Activated T-helper 9 cell treated with anti-CD3 and anti-CD28 coated beads, Interleukin-2, amount 50 U/mL, for 16 hours (primary cell): ENCODE measurements around the gene FGR.
"Not testable (repeated sequence)": the region's sequence is repeated elsewhere in the genome, so short reads cannot be mapped to it uniquely, and the experiment has no call there.

Experiments used
- DNase-seq: peaks from one replicate; pipeline ENCODE4 v3.0.0-alpha.2; 2020; ENCODE audit warnings: low read depth

The FGR gene

DNA sequence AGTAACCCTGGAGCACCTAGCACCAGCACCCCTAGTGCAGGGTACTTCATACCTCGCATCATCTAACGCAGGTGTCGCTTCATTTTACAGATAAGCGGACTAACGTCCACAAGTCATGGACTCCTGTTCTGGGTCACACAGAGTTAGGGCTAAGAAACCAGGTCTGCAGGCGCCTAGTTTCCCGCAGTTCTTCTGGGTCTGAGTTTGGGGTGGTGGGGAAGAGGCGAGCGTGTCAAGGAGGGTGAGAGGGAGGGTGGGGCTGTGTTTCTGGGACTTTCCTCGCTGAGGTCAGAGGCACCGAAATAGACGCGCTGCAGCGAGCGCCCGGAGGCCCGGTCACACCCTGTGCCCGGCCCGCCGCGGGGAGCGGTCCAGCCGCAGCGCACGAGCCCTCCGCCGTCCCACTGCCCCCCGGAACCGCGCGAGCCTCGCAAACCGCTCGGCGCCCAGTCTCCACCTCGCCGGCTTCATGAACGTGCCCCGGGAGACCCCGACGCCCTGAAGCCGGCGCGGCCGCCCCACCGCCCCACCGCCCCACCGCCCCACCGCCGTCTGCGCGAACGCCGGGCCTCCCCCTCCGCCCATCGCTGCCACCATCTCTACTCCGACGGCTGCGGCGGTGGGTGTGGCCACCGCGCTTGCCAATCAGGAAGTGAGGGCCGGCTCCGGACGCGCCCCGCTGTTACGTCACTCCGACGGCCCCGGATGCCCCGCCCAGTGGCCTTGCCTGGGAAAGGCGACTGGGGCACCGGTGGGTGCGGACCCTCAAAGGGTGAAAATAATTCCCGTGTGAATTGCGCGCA lies 24.7 kb upstream of the FGR start:
- DNase-seq, result peak; percentile 80

DNA sequence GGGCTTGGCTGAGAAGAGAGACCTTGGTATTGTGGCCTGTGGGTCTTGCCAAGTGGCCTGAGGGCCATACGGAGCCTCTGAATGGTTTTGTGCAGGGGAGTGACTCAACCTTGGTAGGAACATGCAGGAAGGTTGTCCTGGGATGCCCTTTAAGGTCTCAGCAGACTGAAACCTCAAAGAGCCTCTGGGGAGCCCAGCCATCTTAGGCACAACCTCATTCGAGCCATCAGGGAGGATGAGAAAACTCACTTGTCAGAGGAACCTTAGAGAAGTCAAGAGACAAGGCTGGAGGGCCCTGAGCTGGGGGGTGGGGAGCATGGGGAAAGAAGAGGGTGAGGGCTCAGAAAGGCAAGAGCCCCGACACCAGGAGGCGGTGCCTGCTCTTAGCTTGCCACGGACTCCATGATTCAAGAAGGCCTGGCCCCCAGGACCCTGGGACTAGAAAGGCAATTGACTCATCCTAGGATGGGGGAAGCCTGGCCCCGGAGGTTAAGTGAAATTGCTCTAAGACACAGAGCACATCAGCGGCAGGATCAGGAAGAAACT lies 24.0 kb upstream of the FGR start:
- DNase-seq, result no peak

GRCh38 chr1:27656157-27656893 lies 21.3 kb upstream of the FGR start:
- no peak for DNase-seq

DNA sequence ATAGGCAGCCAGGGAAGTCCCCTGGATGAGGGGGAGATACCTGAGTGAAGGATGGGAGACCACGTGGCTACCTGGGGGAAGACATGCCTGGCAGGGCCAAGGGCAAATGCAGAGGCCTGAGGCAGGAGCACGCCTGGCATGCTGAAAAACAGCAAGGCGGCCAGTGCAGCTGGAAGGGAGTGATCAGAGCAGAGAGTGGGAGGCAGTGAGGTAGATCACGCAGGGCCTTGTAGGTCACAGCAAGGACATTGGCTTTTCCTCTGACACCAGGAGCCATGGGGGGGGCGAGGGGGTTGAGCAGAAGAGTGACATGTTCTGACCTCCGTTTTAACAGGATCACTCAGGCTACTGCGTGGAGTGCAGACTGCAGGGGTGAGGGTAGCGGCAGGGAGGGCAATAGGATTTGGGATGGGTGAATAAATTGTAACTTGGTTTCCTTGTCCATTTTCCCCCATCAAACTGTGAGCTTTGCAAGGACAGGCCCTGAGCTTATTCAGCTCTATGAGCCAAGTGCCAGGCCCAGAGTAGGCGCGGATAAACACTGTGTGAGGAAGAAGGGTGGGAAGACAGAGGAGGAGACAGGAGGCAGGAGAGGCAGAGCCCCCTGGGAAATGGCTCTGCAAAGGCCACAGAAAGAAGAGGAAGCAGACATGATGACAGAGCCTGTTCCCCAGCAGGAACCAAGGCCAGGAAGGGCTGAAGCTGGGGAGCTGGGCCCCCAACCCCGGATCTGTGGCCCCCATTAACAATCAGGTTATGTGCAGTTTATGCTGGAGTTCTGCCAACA lies 20.4 kb upstream of the FGR start:
- no peak for DNase-seq

DNA sequence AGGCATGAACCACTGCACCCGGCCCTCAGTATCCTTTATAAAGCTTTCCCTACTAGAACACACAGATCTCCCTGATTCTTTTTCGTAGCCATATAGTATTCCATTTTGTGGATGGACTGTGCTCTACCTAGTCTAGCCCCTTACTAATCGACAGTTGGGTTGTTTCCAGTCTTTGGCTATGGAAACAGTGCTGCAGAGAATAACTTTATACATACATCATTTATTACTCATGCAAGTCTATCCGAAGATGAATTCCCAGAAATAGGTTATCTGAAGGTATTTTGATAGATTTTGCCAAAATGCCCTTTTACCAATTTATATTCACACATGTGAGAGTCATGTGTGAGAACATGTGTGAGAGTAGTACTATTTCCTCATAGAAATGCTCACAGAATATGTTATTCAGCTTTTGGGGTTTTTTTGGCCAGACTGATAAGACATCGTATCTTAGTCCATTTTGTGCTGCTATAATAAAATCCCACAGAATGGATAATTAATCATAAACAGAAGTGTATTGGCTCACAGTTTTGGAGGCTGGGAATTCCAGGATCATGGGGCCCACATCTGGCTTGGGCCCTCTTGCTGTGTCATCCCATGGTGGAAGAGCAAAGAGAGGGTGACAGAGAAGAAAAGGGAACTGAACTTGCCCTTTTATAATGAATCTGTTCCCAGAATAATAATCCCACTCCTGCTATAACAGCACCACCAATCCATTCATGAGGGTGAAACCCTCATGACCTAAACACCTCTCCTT lies 17.3 kb upstream of the FGR start:
- no peak for DNase-seq

GRCh38 chr1:27650539-27651175 lies 15.7 kb upstream of the FGR start:
- no peak for DNase-seq

GRCh38 chr1:27650171-27650538 lies 15.2 kb upstream of the FGR start:
- no peak for DNase-seq

- no peak for DNase-seq
Measured at GRCh38 chr1:27649306-27649635, 14.3 kb upstream of the FGR start.

GRCh38 chr1:27648602-27649305 lies 13.8 kb upstream of the FGR start:
- no peak for DNase-seq

- no peak for DNase-seq
Measured at GRCh38 chr1:27647328-27647727, 12.3 kb upstream of the FGR start.

DNA sequence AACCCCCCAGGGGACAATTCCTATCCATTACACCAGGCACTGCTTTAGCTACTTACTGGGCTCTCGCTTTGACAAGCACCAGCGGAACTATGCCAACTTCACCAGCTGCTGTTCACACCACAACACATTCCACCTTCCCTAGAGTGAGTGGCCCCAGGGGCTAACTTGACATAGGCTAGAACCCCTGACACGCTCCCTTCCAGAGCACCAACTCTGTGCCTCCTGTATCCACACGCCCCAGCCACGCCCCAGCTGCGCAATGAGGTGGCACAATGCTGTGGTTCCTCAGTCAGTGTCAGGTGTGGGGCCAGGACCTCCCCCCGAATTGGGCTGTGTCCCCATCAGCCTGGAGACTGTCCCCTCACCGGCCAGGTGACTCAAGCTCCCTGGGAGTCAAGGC lies 11.7 kb upstream of the FGR start:
- DNase-seq, result no peak

- no peak for DNase-seq
Measured at GRCh38 chr1:27645071-27645415, 10.1 kb upstream of the FGR start.

DNA sequence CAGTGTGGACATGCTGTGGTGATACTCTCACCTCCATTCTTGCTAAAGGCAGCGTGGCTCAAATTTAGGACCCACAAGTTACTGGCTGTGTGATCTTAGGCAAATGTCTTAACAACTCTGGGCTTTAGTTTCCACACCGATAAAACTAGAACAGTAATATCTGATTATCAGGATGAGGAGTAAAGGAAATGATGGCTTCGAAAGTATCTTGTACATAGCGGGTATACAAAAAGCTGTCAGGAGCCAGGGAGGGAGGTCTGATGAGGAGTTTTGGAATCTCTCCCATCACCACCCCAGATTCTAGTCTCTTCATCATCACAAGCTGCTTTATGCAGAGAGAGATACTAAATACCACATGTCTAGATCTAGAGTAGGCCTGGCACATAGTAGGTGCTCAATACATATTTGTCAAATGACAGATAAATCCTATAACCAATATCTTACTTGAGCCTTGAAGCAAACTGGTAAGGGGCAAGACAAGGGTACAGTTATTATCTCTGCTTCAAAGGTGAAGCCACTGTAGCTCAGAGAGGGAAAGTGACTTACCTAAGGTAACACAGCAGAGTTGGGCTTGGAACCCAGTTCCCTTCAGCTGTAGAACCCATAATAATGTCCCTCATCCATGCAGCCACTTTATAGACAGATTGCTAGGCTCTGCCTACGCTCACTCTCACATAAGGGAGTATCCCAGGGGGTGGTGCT lies 9.5 kb upstream of the FGR start:
- no peak for DNase-seq

DNA sequence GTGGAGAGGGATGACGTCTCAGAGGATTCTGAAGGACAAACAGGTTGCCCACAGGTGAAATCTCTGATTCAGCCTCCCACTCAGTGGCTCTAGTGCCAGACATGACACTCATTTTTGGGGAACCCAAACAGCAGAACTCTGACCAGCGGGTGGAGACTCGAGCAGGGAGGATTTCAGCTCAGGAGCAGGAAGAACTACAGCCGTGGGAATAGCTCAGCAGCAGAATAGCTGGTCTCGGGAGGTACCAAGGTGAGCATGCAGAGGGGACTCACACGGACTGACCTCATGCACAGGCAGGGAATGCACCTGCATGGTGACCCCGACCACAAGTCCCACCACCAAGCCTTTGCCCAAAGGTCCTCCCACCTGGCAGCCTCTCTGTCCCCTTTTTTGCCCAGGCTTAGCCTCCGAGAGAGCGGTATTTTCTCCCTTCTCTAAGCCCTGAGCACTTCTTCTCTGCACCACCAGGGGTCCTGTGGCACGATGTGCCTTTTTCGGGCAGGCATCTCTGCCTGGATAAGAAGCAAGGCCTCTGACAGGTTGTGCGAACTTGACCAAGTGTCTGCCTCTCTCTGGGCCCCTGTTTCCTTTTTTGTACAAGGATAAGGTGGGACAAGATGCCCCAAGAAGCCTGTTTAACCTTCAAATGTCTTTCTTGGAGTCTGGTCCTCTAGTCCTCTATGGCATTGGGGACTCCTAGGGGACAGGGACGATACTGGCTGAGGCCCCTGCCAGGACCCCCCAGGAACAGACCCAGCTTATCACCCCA lies 8.8 kb upstream of the FGR start:
- DNase-seq, result peak; percentile 55

GRCh38 chr1:27640514-27640913 lies 5.5 kb upstream of the FGR start:
- not testable (repeated sequence) for DNase-seq

DNA sequence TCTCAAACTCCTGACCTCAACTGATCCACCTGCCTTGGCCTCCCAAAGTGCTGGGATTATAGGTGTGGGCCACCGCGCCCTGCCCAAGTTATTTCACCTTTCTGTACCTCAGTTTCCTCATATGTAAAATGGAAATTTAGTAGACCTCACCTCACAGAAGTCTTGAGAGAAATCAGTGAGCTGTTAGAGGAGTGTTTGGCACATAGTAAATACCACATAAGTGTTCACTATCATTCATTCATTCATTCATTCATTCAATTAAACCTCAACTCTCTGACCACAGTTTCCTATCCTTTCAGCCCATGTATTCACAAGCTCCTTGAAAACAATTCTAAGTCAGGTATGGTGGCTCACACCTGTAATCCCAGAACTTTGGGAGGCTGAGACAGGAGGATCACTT lies 3.8 kb upstream of the FGR start:
- no peak for DNase-seq

GRCh38 chr1:27638047-27638734 lies 3.2 kb upstream of the FGR start:
- DNase-seq, result no peak

GRCh38 chr1:27635396-27636142 lies 584 bp upstream of the FGR start:
- DNase-seq, result no peak
